ENCODE measurements around the gene KHSRP. TPM values are rescaled to one million over a fixed set of nuclear protein-coding genes. Genes with fewer than 3 reads are reported as not detected.
A peak's percentile ranks its signal among the peaks of the same experiment; 100 is the strongest.

KHSRP gene
- total and polyA plus RNA-seq, 2 of the 13 experiments (the other 11 are each of a cell fraction or from before 2014, with no cell fraction given) = 72.1 to 129 TPM

DNA sequence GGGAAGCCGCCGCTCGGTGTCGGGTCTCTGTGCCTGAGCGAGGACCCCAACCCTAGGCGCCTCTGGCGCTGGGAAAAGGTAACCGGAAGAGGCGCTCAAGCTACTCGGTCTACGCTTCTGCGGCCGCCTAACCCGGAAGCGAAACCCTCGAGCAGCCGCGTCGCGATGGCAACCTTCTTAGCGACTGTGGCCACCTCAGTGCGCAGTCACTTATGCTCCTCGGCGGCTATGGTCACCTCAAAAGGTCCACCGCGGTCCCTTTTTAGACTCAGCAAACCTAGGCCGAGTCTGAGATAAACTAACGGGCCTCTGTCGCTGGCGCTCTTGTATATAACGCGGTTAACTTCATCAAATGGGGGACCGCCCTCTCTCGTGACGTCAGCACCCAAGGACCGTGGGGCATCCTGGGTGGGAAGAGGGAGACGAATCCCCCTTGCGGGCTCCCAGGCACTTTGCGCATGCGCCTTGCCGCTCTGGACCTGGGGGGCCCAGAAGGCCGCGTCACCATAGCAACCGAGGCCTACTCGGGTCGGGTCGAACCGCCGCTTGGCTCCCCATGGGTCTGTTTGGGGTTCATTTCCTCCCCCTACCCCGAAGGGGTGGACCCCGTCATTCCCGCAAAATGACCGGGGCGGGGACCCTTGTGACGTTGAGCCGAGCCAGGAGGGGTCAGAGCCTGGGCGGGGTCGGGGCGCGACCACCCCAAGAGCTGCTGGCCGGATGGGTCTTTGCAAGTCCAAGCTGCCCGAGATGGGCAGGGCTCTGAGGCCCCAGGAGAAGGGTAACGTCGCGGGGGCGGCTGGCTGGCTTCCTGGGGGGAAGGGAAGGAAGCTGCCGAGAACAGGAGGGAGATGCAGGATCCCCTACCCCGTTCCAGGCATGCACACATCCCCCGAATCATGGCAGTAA, 31.3 kb downstream of the KHSRP start, which contains the start of gene GTF2F1 (continued):
- TF ChIP-seq, protein P1, sequence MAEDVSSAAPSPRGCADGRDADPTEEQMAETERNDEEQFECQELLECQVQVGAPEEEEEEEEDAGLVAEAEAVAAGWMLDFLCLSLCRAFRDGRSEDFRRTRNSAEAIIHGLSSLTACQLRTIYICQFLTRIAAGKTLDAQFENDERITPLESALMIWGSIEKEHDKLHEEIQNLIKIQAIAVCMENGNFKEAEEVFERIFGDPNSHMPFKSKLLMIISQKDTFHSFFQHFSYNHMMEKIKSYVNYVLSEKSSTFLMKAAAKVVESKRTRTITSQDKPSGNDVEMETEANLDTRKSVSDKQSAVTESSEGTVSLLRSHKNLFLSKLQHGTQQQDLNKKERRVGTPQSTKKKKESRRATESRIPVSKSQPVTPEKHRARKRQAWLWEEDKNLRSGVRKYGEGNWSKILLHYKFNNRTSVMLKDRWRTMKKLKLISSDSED (CRISPR knock-in tag; IDR thresholded peaks at IDR 0.05) = no peak
- no peak for TF ChIP-seq ZNF883 (CRISPR knock-in tag; IDR thresholded peaks at IDR 0.05; ENCODE audit: not compliant biosample characterization)
- TF ChIP-seq, protein P2, sequence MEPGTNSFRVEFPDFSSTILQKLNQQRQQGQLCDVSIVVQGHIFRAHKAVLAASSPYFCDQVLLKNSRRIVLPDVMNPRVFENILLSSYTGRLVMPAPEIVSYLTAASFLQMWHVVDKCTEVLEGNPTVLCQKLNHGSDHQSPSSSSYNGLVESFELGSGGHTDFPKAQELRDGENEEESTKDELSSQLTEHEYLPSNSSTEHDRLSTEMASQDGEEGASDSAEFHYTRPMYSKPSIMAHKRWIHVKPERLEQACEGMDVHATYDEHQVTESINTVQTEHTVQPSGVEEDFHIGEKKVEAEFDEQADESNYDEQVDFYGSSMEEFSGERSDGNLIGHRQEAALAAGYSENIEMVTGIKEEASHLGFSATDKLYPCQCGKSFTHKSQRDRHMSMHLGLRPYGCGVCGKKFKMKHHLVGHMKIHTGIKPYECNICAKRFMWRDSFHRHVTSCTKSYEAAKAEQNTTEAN (CRISPR knock-in tag; conservative IDR thresholded peaks at IDR 0.05) = 0 out of 2 replicates have a peak, but pooled peaks have one; percentile 58
- TF ChIP-seq, protein P3, sequence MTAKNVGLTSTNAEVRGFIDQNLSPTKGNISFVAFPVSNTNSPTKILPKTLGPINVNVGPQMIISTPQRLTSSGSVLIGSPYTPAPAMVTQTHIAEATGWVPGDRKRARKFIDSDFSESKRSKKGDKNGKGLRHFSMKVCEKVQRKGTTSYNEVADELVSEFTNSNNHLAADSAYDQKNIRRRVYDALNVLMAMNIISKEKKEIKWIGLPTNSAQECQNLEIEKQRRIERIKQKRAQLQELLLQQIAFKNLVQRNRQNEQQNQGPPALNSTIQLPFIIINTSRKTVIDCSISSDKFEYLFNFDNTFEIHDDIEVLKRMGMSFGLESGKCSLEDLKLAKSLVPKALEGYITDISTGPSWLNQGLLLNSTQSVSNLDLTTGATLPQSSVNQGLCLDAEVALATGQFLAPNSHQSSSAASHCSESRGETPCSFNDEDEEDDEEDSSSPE (CRISPR knock-in tag; IDR thresholded peaks at IDR 0.05) = peak; percentile 12; the same call in 1 of the 2 replicates
- TF ChIP-seq ISL2 (CRISPR knock-in tag; IDR thresholded peaks at IDR 0.05) = peak; percentile 42; the same call in 1 of the 2 replicates
- no peak for TF ChIP-seq NFKBIZ (CRISPR knock-in tag; IDR thresholded peaks at IDR 0.05)
- TF ChIP-seq, protein P4, sequence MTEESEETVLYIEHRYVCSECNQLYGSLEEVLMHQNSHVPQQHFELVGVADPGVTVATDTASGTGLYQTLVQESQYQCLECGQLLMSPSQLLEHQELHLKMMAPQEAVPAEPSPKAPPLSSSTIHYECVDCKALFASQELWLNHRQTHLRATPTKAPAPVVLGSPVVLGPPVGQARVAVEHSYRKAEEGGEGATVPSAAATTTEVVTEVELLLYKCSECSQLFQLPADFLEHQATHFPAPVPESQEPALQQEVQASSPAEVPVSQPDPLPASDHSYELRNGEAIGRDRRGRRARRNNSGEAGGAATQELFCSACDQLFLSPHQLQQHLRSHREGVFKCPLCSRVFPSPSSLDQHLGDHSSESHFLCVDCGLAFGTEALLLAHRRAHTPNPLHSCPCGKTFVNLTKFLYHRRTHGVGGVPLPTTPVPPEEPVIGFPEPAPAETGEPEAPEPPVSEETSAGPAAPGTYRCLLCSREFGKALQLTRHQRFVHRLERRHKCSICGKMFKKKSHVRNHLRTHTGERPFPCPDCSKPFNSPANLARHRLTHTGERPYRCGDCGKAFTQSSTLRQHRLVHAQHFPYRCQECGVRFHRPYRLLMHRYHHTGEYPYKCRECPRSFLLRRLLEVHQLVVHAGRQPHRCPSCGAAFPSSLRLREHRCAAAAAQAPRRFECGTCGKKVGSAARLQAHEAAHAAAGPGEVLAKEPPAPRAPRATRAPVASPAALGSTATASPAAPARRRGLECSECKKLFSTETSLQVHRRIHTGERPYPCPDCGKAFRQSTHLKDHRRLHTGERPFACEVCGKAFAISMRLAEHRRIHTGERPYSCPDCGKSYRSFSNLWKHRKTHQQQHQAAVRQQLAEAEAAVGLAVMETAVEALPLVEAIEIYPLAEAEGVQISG (CRISPR knock-in tag; IDR thresholded peaks at IDR 0.05) = peak; percentile 91
- no peak for TF ChIP-seq ZNF354B (CRISPR knock-in tag; IDR thresholded peaks at IDR 0.05)
- peak; percentile 93 for TF ChIP-seq KAT8 (CRISPR knock-in tag; IDR thresholded peaks at IDR 0.05)
- TF ChIP-seq ZNF501 (CRISPR knock-in tag; IDR thresholded peaks at IDR 0.05) = peak; percentile 80
- TF ChIP-seq, protein P5, sequence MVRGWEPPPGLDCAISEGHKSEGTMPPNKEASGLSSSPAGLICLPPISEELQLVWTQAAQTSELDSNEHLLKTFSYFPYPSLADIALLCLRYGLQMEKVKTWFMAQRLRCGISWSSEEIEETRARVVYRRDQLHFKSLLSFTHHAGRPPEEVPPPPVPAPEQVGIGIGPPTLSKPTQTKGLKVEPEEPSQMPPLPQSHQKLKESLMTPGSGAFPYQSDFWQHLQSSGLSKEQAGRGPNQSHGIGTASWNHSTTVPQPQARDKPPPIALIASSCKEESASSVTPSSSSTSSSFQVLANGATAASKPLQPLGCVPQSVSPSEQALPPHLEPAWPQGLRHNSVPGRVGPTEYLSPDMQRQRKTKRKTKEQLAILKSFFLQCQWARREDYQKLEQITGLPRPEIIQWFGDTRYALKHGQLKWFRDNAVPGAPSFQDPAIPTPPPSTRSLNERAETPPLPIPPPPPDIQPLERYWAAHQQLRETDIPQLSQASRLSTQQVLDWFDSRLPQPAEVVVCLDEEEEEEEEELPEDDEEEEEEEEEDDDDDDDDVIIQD (CRISPR knock-in tag; IDR thresholded peaks at IDR 0.05; ENCODE audit: low read depth) = no peak; the same call in 1 of the 2 replicates
- TF ChIP-seq ZNF550 (CRISPR knock-in tag; IDR thresholded peaks at IDR 0.05; ENCODE audit: borderline replicate concordance) = no peak
- no peak for TF ChIP-seq ZNF782 (CRISPR knock-in tag; IDR thresholded peaks at IDR 0.05; ENCODE audit: borderline replicate concordance)
- TF ChIP-seq, protein P6, sequence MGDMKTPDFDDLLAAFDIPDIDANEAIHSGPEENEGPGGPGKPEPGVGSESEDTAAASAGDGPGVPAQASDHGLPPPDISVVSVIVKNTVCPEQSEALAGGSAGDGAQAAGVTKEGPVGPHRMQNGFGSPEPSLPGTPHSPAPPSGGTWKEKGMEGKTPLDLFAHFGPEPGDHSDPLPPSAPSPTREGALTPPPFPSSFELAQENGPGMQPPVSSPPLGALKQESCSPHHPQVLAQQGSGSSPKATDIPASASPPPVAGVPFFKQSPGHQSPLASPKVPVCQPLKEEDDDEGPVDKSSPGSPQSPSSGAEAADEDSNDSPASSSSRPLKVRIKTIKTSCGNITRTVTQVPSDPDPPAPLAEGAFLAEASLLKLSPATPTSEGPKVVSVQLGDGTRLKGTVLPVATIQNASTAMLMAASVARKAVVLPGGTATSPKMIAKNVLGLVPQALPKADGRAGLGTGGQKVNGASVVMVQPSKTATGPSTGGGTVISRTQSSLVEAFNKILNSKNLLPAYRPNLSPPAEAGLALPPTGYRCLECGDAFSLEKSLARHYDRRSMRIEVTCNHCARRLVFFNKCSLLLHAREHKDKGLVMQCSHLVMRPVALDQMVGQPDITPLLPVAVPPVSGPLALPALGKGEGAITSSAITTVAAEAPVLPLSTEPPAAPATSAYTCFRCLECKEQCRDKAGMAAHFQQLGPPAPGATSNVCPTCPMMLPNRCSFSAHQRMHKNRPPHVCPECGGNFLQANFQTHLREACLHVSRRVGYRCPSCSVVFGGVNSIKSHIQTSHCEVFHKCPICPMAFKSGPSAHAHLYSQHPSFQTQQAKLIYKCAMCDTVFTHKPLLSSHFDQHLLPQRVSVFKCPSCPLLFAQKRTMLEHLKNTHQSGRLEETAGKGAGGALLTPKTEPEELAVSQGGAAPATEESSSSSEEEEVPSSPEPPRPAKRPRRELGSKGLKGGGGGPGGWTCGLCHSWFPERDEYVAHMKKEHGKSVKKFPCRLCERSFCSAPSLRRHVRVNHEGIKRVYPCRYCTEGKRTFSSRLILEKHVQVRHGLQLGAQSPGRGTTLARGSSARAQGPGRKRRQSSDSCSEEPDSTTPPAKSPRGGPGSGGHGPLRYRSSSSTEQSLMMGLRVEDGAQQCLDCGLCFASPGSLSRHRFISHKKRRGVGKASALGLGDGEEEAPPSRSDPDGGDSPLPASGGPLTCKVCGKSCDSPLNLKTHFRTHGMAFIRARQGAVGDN (CRISPR knock-in tag; IDR thresholded peaks at IDR 0.05) = peak; percentile 88
- TF ChIP-seq NBN (conservative IDR thresholded peaks at IDR 0.05) = no peak
- no peak for TF ChIP-seq ZNF12 (CRISPR knock-in tag; IDR thresholded peaks at IDR 0.05)
